Muscle of arm (tissue), 12 donors: ENCODE results near the gene FAM227B. TPM values are rescaled to one million over a fixed set of nuclear protein-coding genes. Genes with fewer than 3 reads are reported as not detected.
"Not testable (repeated sequence)": the region's sequence is repeated elsewhere in the genome, so short reads cannot be mapped to it uniquely, and the experiment has no call there.

Source experiments
- DNase-seq: peaks from one replicate; pipeline ENCODE4 v3.0.0-alpha.2; 2013
- polyA plus RNA-seq, 12 donors: library from polyadenylated mRNA; unstranded; fragments of 120-200 nt; gene quantifications; one replicate each; pipeline ENCODE4 v1.2.1, GENCODE V29; 2013; ENCODE audit not compliant: insufficient read length in 12 of 12

Gene FAM227B
- polyA plus RNA-seq, 12 donors, result 5.8 to 15.8 (median 8.5) TPM; not detected in 1

- not testable (repeated sequence) for DNase-seq
Measured at GRCh38 chr15:49612240-49612639, 8.4 kb downstream of the FAM227B start.

GRCh38 chr15:49610157-49610918 lies 10.3 kb downstream of the FAM227B start:
- no peak for DNase-seq

GRCh38 chr15:49606594-49606993 lies 14.0 kb downstream of the FAM227B start:
- DNase-seq, result no peak

GRCh38 chr15:49605588-49605987 lies 15.0 kb downstream of the FAM227B start:
- DNase-seq, result no peak

- no peak for DNase-seq
Measured at GRCh38 chr15:49604625-49605409, 15.8 kb downstream of the FAM227B start.

GRCh38 chr15:49592829-49593316 lies 27.7 kb downstream of the FAM227B start:
- DNase-seq, result not testable (repeated sequence)

GRCh38 chr15:49589030-49589429 lies 31.6 kb downstream of the FAM227B start:
- no peak for DNase-seq

- DNase-seq, result no peak
Measured at GRCh38 chr15:49573421-49573820, 47.2 kb downstream of the FAM227B start.

- DNase-seq, result no peak
Measured at GRCh38 chr15:49570672-49571071, 49.9 kb downstream of the FAM227B start.

GRCh38 chr15:49570174-49570573 lies 50.4 kb downstream of the FAM227B start:
- no peak for DNase-seq

- no peak for DNase-seq
Measured at GRCh38 chr15:49560045-49560444, 60.6 kb downstream of the FAM227B start.

- no peak for DNase-seq
Measured at GRCh38 chr15:49558929-49559328, 61.7 kb downstream of the FAM227B start.

GRCh38 chr15:49556437-49556836 lies 64.2 kb downstream of the FAM227B start:
- no peak for DNase-seq

- not testable (repeated sequence) for DNase-seq
Measured at GRCh38 chr15:49550342-49550741, 70.3 kb downstream of the FAM227B start.

GRCh38 chr15:49538520-49538919 lies 82.1 kb downstream of the FAM227B start:
- no peak for DNase-seq

GRCh38 chr15:49530092-49530491 lies 90.5 kb downstream of the FAM227B start:
- no peak for DNase-seq

- no peak for DNase-seq
Measured at GRCh38 chr15:49528289-49528688, 92.3 kb downstream of the FAM227B start.

GRCh38 chr15:49521802-49522201 lies 98.8 kb downstream of the FAM227B start:
- DNase-seq, result no peak

- DNase-seq, result not testable (repeated sequence)
Measured at GRCh38 chr15:49512739-49513138, 107.9 kb downstream of the FAM227B start.

GRCh38 chr15:49507261-49507660 lies 113.4 kb downstream of the FAM227B start:
- DNase-seq, result no peak

GRCh38 chr15:49506341-49506740 lies 114.3 kb downstream of the FAM227B start:
- DNase-seq, result no peak

GRCh38 chr15:49501586-49501985 lies 119.0 kb downstream of the FAM227B start:
- DNase-seq, result no peak
